Liver (tissue), 9 donors: ENCODE results near the gene C7orf57. TPM values are rescaled to one million over a fixed set of nuclear protein-coding genes. Genes with fewer than 3 reads are reported as not detected.

Source experiments
- DNase-seq: peaks from one replicate; pipeline ENCODE4 v3.0.0-alpha.2; 2017; ENCODE audit warnings: low spot score
- H3K27ac ChIP-seq, 2 donors: one replicate each; pipeline ENCODE4 v1.7.0; 2013; ENCODE audit warnings: inconsistent platforms in 2 of 2, low read length in 2 of 2, control low read depth in 1 of 2, low read depth in 1 of 2, mild to moderate bottlenecking in 1 of 2
- H3K27me3 ChIP-seq, 4 donors: one replicate each; pipeline versions ENCODE4 v1.6.1 to v1.7.0; 2013; ENCODE audit warnings: low read length in 3 of 4, inconsistent platforms in 1 of 4, mild to moderate bottlenecking in 1 of 4, moderate library complexity in 1 of 4; ENCODE audit not compliant: control insufficient read depth in 4 of 4, insufficient read depth in 4 of 4
- H3K36me3 ChIP-seq, 4 donors: one replicate each; pipeline versions ENCODE4 v1.6.1 to v1.7.0; 2013; ENCODE audit warnings: low read length in 3 of 4, mild to moderate bottlenecking in 3 of 4, low read depth in 1 of 4, moderate library complexity in 1 of 4; ENCODE audit not compliant: control insufficient read depth in 4 of 4, insufficient read depth in 3 of 4
- H3K4me1 ChIP-seq, 4 donors: one replicate each; pipeline versions ENCODE4 v1.6.1 to v1.7.0; 2013; ENCODE audit warnings: low read length in 3 of 4, mild to moderate bottlenecking in 3 of 4, moderate library complexity in 1 of 4; ENCODE audit not compliant: control insufficient read depth in 4 of 4, insufficient read depth in 4 of 4
- H3K4me3 ChIP-seq, 3 donors: one replicate each; pipeline versions ENCODE4 v1.6.1 to v1.7.0; 2013; ENCODE audit warnings: low read length in 3 of 3, control low read depth in 1 of 3, low read depth in 1 of 3, mild to moderate bottlenecking in 1 of 3
- H3K9ac ChIP-seq, 2 donors: one replicate each; pipeline ENCODE4 v1.7.0; 2013; ENCODE audit warnings: low read length in 2 of 2, mild to moderate bottlenecking in 2 of 2, moderate library complexity in 2 of 2, control low read depth in 1 of 2, low read depth in 1 of 2
- H3K9me3 ChIP-seq, 4 donors: one replicate each; pipeline versions ENCODE4 v1.6.1 to v1.7.0; 2013; ENCODE audit warnings: low read length in 3 of 4; ENCODE audit not compliant: control insufficient read depth in 4 of 4
- ATF3 ChIP-seq: IDR thresholded peaks from 2 replicates; pipeline ENCODE4 v1.6.1; 2016; ENCODE audit warnings: antibody characterized with exemption
- CTCF ChIP-seq: fragments of 150-350 bp; IDR thresholded peaks from 2 replicates; pipeline ENCODE4 v1.5.1; 2017; ENCODE audit warnings: improper control_type of control experiment, low read depth, low read length; ENCODE audit not compliant: missing input control
- EGR1 ChIP-seq, 2 donors: IDR thresholded peaks; 2 replicates each; pipeline ENCODE4 v1.6.1; 2016 to 2018; ENCODE audit warnings: antibody characterized with exemption in 2 of 2, low read depth in 2 of 2
- FOXA1 ChIP-seq: IDR thresholded peaks from 2 replicates; pipeline ENCODE4 v1.6.1; 2016; ENCODE audit warnings: antibody characterized with exemption
- FOXA2 ChIP-seq: IDR thresholded peaks from 2 replicates; pipeline ENCODE4 v1.6.1; 2016; ENCODE audit warnings: antibody characterized with exemption
- GABPA ChIP-seq, 2 donors: IDR thresholded peaks in 1 of 2; conservative IDR thresholded peaks in 1 of 2; 2 replicates each; pipeline ENCODE4 v1.6.1; 2016; ENCODE audit warnings: antibody characterized with exemption in 2 of 2, mild to moderate bottlenecking in 1 of 2, moderate library complexity in 1 of 2
- HNF4A ChIP-seq, 2 donors: conservative IDR thresholded peaks; 2 replicates each; pipeline ENCODE4 v1.6.1; 2016; ENCODE audit warnings: antibody characterized with exemption in 2 of 2, mild to moderate bottlenecking in 2 of 2
- HNF4G ChIP-seq: IDR thresholded peaks from 2 replicates; pipeline ENCODE4 v1.6.1; 2016; ENCODE audit warnings: antibody characterized with exemption
- JUND ChIP-seq, 2 donors: IDR thresholded peaks; 2 replicates each; pipeline ENCODE4 v1.6.1; 2016; ENCODE audit warnings: antibody characterized with exemption in 2 of 2
- MAX ChIP-seq: IDR thresholded peaks from 2 replicates; pipeline ENCODE4 v1.6.1; 2016; ENCODE audit warnings: antibody characterized with exemption
- NR2F2 ChIP-seq: IDR thresholded peaks from 2 replicates; pipeline ENCODE4 v1.6.1; 2016; ENCODE audit warnings: antibody characterized with exemption
- RAD21 ChIP-seq, 2 donors: IDR thresholded peaks; 2 replicates each; pipeline ENCODE4 v1.6.1; 2016; ENCODE audit warnings: antibody characterized with exemption in 2 of 2, mild to moderate bottlenecking in 2 of 2
- SP1 ChIP-seq: IDR thresholded peaks from 2 replicates; pipeline ENCODE4 v1.6.1; 2018; ENCODE audit warnings: antibody characterized with exemption, mild to moderate bottlenecking
- TAF1 ChIP-seq: conservative IDR thresholded peaks from 2 replicates; pipeline ENCODE4 v1.6.1; 2016; ENCODE audit warnings: antibody characterized with exemption, mild to moderate bottlenecking
- YY1 ChIP-seq: IDR thresholded peaks from 2 replicates; pipeline ENCODE4 v1.6.1; 2016; ENCODE audit warnings: antibody characterized with exemption, mild to moderate bottlenecking
- ZBTB33 ChIP-seq: IDR thresholded peaks from 2 replicates; pipeline ENCODE4 v1.6.1; 2016; ENCODE audit warnings: antibody characterized with exemption
- WGBS: extraction: QIAGEN DNeasy Blood & Tissue Kit; methylation state at CpG from one replicate; pipeline ENCODE4 v1.1.7; 2013; 5-methylcytosine and 5-hydroxymethylcytosine counted together
- polyA plus RNA-seq, 2 donors: library from polyadenylated mRNA; stranded (reverse) in 1 of 2; unstranded in 1 of 2; fragments of 200-250 nt in 1 of 2; fragments of >200 nt in 1 of 2; fragmentation: Nextera tagmentation in 1 of 2; extraction: Ambion mirVana in 1 of 2; gene quantifications; one replicate each; pipeline versions ENCODE4 v1.2.1 to v1.2.3, GENCODE V29; 2013 to 2015
- total RNA-seq, 2 donors: library from RNA; depleted of rRNA; stranded (reverse); fragments of >200 nt; gene quantifications; one replicate each; pipeline ENCODE4 v1.2.3, GENCODE V29; 2014
- donor health status: healthy.
- donor health status: healthy.
- donor health status: healthy.
- donor health status: healthy.
- donor health status: healthy.

Gene C7orf57
- total and polyA plus RNA-seq, 4 donors: not detected

GRCh38 chr7:48106906-48107659 is 71.7 kb downstream of the C7orf57 start:
- Histone ChIP-seq H3K9ac (no peak overlapping the region), H3K27ac (no peak overlapping the region), H3K9me3 (no peaks in the 10 kb centered on the region), H3K36me3 (peaks cover 12 to 48% (median 27%) of the 10 kb centered on the region in 4 donors), H3K4me1 (peaks cover 2 to 8% (median 4%) of the 10 kb centered on the region in 4 donors), H3K4me3 (no peak overlapping the region), H3K27me3 (no peaks in the 10 kb centered on the region)
- DNase-seq: no peak
- whole genome bisulfite sequencing: 97% methylated on average over 29 of the region's 29 CpGs
- TF ChIP-seq YY1: no peak
- TF ChIP-seq HNF4A (conservative IDR thresholded peaks at IDR 0.05): no peak
- no peak for TF ChIP-seq JUND (IDR thresholded peaks at IDR 0.05)
- TF ChIP-seq FOXA2: no peak
- TF ChIP-seq RAD21 (IDR thresholded peaks at IDR 0.05): no peak
- no peak for TF ChIP-seq FOXA1
- TF ChIP-seq HNF4G: no peak
- TF ChIP-seq MAX: no peak
- TF ChIP-seq CTCF: no peak
- no peak for TF ChIP-seq GABPA (IDR thresholded peaks at IDR 0.05 in 1 of 2, conservative IDR thresholded peaks at IDR 0.05 in 1 of 2)
- no peak for TF ChIP-seq ATF3
- no peak for TF ChIP-seq TAF1
- TF ChIP-seq SP1: no peak
- TF ChIP-seq NR2F2: no peak
- no peak for TF ChIP-seq EGR1 (IDR thresholded peaks at IDR 0.05; ENCODE audit: low read depth in 2 of 2)
- no peak for TF ChIP-seq ZBTB33

- DNase-seq: no peak
- no peak overlapping the region for H3K4me3 ChIP-seq
- H3K36me3 ChIP-seq: peaks cover 7 to 39% (median 19%) of the 10 kb centered on the region in 4 donors
- H3K4me1 ChIP-seq: peaks cover 2 to 8% (median 4%) of the 10 kb centered on the region in 4 donors
- H3K27me3 ChIP-seq: no peaks in the 10 kb centered on the region
- H3K9me3 ChIP-seq: no peaks in the 10 kb centered on the region
- 92% methylated on average over 18 of the region's 18 CpGs for WGBS
- H3K9ac ChIP-seq: no peak overlapping the region
- TF ChIP-seq CTCF: no peak
- no peak overlapping the region for H3K27ac ChIP-seq
Observed at GRCh38 chr7:48107926-48108472, 72.7 kb downstream of the C7orf57 start.
